ENCODE measurements around the gene KIF3B.
"Not testable (repeated sequence)": the region's sequence is repeated elsewhere in the genome, so short reads cannot be mapped to it uniquely, and the experiment has no call there.

KIF3B gene

GRCh38 chr20:32277361-32278198, at the start of gene KIF3B:
Gene KIF3B (plus strand): TSS chr20:32277651. CDS start chr20:32309778, 32,127 bp downstream.
- peak; percentile 78 for DNase-seq (ENCODE audit: low read depth)

- no peak for DNase-seq (ENCODE audit: low read depth)
Observed at GRCh38 chr20:32227744-32228688, 49.4 kb upstream of the KIF3B start.

GRCh38 chr20:32229251-32229747, 48.2 kb upstream of the KIF3B start:
- DNase-seq (ENCODE audit: low read depth) = no peak

- no peak for DNase-seq (ENCODE audit: low read depth)
Observed at GRCh38 chr20:32230707-32231106, 46.7 kb upstream of the KIF3B start.

GRCh38 chr20:32231245-32231644, 46.2 kb upstream of the KIF3B start:
- no peak for DNase-seq (ENCODE audit: low read depth)

- DNase-seq (ENCODE audit: low read depth) = no peak
Observed at GRCh38 chr20:32231847-32232246, 45.6 kb upstream of the KIF3B start.

GRCh38 chr20:32232326-32232886, 45.0 kb upstream of the KIF3B start:
- DNase-seq (ENCODE audit: low read depth) = peak; percentile 15

- no peak for DNase-seq (ENCODE audit: low read depth)
Observed at GRCh38 chr20:32233286-32233685, 44.2 kb upstream of the KIF3B start.

- no peak for DNase-seq (ENCODE audit: low read depth)
Observed at GRCh38 chr20:32234135-32234808, 43.2 kb upstream of the KIF3B start.

- DNase-seq (ENCODE audit: low read depth) = no peak
Observed at GRCh38 chr20:32235331-32236047, 42.0 kb upstream of the KIF3B start.

GRCh38 chr20:32236048-32236533, 41.4 kb upstream of the KIF3B start:
- no peak for DNase-seq (ENCODE audit: low read depth)

- no peak for DNase-seq (ENCODE audit: low read depth)
Observed at GRCh38 chr20:32236819-32237218, 40.6 kb upstream of the KIF3B start.

- no peak for DNase-seq (ENCODE audit: low read depth)
Observed at GRCh38 chr20:32237419-32237818, 40.0 kb upstream of the KIF3B start.

- no peak for DNase-seq (ENCODE audit: low read depth)
Observed at GRCh38 chr20:32238483-32239425, 38.7 kb upstream of the KIF3B start.

GRCh38 chr20:32240205-32240604, 37.2 kb upstream of the KIF3B start:
- DNase-seq (ENCODE audit: low read depth) = no peak

- no peak for DNase-seq (ENCODE audit: low read depth)
Observed at GRCh38 chr20:32241807-32242206, 35.6 kb upstream of the KIF3B start.

- no peak for DNase-seq (ENCODE audit: low read depth)
Observed at GRCh38 chr20:32244150-32244823, 33.2 kb upstream of the KIF3B start.

- DNase-seq (ENCODE audit: low read depth) = no peak
Observed at GRCh38 chr20:32244959-32245358, 32.5 kb upstream of the KIF3B start.

- not testable (repeated sequence) for DNase-seq (ENCODE audit: low read depth)
Observed at GRCh38 chr20:32246208-32246607, 31.2 kb upstream of the KIF3B start.
